GM21737 (cell line): ENCODE results near the gene ZNF501.

Experiments used
- ATAC-seq: cut with Tn5 transposase; IDR thresholded peaks from one replicate; pipeline ENCODE4 v1.9.1; 2021; ENCODE audit warnings: mild to moderate bottlenecking, moderate library complexity; ENCODE audit not compliant: unreplicated experiment

Gene ZNF501

GRCh38 chr3:44729384-44729910 is at the start of gene ZNF501:
ZNF501 (plus strand) TSS chr3:44729635; CDS start chr3:44734422, 4,787 bp downstream.
- ATAC-seq = peak; percentile 95

DNA sequence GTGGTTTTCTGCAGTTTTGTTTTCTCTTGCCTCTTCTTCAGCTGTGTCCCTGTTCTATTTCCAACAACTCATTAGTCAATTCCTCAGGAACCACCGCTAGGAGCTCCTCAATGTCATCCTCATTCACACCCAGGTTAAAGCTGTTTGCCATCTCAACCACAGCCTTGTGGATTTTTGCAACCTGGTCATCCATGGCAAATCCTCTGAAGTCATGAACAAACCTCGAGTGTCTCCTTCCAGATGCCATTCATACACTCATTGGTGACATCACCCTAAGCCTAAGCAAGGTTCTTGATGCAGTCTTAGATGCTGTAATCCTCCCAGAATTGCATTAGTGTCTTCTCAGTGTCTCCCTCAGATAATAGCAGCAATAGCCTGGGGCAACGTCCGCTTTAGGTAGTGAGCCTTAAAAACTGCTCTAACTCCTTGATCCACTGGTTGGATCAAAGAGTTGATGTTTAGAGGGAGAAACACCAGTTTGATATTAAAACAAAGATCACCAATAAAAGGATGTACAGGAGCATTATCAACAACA is 48.4 kb upstream of the ZNF501 start:
- ATAC-seq = no peak

DNA sequence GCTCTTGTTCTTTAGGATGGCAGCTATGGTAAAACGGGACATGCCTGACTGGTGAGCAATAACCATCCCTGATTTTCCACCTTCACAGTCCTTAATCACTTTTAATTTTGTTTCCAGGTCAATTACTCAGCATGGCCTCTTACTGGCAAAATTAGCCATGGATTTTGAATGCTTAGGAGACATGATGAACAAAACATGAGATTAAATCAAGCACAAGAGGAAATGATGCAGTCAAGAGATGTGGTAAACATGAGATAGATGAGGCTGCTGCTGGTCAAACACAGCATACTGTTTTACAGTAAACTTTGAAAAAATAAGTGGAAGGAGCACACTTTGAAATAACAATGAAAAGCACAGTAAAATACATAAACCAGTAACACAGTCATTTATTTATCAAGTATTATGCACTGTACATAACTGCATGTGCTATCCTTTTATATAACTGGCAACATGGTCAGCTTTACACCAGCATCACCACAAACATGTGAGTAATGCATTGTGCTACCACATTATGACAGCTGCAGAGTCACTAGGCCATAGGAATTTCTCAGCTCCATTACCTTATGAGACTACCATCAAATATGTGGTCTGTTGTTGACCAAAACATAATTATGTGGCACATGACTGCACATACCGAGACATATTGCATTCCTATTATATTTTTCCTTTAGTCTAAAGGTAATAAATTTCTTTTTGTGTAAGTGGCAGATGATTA is 47.1 kb upstream of the ZNF501 start:
- no peak for ATAC-seq

- ATAC-seq = peak; percentile 64
Observed at GRCh38 chr3:44685128-44685800, 44.2 kb upstream of the ZNF501 start.

GRCh38 chr3:44687898-44688297 is 41.5 kb upstream of the ZNF501 start:
- ATAC-seq = no peak

DNA sequence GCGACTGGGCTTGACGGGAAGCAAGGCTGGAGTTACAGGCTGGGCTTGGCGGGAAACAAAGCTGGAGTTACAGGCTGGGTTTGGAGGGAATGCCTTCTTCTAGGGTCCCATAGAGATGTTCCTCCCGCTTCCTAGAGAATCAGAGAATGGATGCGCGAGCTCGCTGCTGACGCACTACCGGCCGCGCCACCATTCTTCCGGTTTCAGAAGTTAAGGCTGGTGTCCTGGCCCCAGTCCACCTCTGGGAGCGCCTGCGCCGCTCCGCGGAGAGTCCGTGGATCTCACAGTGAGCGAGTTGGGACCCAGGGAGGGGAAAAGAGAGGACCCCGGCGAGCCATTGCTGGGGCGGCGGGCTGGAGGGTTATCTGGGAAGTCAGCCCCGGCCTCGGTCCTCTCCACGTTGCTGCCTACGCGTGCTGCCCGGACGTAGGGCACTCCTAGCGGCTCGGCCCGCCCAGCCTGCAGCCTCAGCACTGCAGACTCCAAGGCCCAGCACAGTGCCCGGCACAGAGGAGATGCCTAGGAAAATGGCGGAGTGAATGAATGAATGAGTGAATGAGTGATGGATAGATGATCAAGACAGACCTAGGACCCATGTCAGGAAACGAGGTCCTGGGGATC is 16.9 kb upstream of the ZNF501 start, which contains the start of gene ZNF502:
ZNF502 (plus strand) TSS at position 206 of the 621 bp plus-strand sequence. CDS start 7,602 bp downstream, outside the sequence.
- no peak for ATAC-seq

GRCh38 chr3:44721231-44722102 is 8.0 kb upstream of the ZNF501 start:
- no peak for ATAC-seq

DNA sequence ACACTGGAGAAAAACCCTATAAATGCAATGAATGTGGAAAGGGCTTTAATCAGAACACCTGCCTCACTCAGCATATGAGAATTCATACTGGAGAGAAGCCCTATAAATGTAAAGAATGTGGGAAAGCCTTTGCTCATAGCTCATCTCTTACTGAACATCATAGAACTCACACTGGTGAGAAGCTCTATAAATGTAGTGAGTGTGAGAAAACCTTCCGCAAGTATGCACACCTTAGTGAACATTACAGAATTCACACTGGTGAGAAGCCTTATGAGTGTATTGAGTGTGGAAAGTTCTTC is 7.4 kb upstream of the ZNF501 start:
- ATAC-seq = no peak

- ATAC-seq = no peak
Observed at GRCh38 chr3:44734646-44735168, 5.3 kb downstream of the ZNF501 start.

DNA sequence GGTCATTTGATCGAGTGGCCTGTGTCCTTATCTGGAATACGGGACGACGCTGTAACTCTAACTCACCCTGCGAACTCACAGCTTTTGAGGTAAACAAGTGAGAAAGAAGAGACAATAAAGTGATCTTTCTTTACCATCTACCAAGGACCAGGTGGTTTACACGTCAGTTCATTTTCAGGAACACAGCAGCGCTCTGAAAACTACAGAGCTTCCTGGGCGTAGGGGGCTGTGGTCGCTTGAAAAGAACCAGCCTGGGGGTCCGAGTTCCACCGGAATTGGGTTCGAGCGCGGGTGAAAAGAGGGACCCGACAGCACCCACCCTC is 31.6 kb downstream of the ZNF501 start:
- ATAC-seq = no peak

DNA sequence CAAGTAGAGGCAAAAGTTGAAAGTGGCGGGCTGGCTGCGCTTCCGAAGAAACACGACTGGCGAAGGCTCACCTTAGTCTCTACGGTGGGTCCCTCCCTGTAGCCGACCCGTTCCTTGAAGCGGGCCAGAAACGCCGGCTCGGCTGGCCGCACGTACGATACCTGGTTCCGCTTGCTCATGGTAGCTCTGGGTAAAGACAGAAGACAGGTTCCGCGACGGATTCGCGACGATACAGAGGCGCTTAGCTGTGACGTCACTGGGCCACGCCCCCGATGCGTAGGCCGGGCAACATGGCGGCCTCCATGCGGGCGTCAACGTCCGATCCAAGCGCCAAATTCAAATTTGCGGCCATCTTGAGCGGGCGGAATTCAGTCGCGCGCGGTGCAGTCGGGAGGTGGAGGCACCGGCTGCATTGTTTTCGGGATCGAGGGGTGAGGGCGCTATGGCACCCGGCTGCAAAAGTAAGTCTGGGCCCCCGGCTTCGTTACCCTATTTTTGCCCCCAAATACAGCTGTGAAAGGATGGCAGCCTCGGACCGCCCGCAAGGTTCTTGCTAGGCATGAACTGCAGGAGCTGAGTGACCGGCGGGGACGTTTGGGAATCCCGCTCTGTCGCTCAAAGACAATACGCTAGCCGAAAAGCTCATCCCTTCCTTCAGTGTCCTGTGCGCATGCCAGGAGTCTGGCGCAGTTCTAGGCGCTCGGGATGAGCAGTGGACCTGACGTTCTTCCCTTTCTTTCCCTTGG is 32.2 kb downstream of the ZNF501 start, which contains the start of the genes KIAA1143 and KIF15:
KIAA1143 (minus strand) TSS at position 196 of the 746 bp plus-strand sequence; CDS start at position 179, 17 bp downstream.
KIF15 (plus strand) TSS at position 371 of the 746 bp plus-strand sequence; CDS start at position 443, 72 bp downstream.
- ATAC-seq = peak; percentile 87

DNA sequence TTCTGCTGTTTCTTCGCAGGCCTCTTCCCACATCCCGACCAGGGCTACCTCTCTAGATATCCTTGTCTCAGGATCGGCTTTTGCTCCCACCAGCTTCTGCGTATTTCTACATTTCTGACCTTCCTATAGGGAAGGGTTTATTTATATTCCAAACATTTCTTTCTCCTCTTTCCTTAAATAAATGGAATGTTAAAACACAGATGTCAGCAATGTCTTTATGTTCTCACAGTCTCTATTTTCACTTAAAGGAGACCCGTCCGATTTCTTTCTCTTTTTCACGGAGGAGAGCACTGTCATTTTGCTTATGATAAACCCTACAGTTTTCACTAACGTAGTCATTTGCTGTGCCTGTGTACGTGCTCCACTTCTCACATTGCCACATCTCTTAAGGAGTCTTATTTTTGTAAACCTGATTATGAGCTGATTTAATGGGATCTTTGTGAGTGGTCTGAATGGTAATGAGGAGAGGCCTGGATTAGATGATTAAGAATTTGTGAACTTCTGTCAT is 32.8 kb downstream of the ZNF501 start:
- no peak for ATAC-seq

DNA sequence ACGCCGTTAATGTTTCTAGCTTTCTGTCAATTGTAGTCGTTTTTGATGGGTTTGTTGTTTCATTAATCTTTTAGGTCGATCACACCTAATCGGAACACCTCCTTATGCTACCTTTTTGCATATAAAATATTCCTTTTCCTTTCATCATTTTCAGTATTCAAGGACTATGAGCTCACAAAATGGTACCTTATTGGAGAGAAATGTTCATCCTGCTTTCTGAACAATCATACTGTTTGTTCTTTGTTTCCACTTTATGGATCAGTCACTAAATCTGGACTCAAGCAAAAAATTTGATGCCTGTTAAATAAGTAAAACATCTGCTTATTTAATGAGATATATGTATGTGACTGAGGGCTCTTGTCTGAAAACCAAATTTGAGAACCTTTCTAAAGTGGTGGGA is 33.3 kb downstream of the ZNF501 start:
- no peak for ATAC-seq

DNA sequence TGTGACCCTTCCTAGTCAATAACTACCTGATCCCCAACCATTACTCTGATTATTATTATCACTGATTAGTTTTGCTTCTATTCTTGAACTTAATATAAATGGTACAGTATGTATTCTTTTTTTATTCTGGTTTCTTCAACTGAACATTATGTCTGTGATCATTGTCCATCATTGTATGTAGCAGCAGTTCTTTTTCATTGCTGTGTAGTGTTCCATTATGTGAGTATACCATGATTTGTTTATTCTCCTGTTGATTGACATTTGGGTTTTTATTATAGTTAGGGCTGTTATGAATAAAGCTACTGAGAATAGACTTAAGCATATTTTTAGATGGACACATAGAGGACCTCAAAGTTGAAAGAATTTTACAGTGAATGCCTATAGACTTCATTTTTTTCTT is 34.8 kb downstream of the ZNF501 start:
- no peak for ATAC-seq

DNA sequence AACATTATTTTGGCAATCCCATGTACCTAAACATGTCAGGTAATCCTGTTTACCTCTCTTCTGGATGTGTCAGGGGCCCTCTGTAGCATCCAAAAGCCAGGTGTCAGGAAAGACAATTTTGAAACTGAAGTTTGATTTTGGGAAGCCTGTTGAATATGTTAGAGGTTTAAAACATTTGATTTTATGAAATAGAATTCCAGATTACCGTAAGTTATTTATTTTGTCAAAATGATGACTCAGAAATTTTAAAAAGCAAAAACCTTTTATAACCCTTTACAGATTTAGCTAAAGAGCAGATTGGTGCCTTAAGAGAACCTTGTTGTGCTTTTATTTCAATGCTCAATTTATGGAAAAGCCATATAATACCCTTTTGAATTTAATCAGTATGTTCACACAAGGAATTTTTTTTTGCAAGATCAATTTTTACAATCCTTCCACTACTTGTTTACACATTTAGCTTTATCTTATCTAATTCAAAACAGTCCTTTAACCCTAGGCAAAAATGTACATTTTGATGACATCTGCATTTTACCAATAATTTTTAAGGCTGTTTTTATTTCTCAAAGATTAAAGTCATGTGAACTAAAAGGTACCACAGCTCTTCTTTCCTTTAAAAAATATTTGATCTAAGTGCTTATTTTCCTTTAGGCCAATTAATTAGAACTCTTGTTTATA is 42.1 kb downstream of the ZNF501 start:
- ATAC-seq = no peak

DNA sequence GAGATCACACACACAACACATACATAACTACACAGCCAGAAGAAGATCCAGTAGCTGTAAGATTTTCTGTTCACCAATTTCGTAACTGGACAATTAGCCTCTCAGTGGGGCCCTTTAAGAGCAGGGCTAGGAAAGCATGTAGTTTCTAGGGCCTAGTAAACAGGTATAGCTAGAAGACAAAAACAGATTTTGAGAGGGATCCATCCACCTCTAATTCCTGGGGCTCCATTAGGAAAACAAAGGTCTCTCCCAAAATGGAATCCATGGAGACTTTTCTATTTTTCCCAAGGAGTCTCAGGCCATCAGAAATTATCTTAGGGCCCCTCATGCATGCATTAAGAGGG is 42.6 kb downstream of the ZNF501 start:
- ATAC-seq = no peak

- ATAC-seq = no peak
Observed at GRCh38 chr3:44782891-44783290, 53.5 kb downstream of the ZNF501 start.
